SK-N-SH treated with all-trans-retinoic acid at 6 μM for 48 hours (cell line): ENCODE data around the gene SDK2.

Experiments
- ATAC-seq: fragments of 200-7000 bp; cut with Tn5 transposase; 3 replicates; pipeline ENCODE4 v1.9.1; 2020; ENCODE audit warnings: mild to moderate bottlenecking, moderate library complexity
- ARNTL ChIP-seq: fragments of 450-650 bp; formaldehyde crosslinking; IDR thresholded peaks from 2 replicates; pipeline ENCODE4 v1.5.0; 2020; ENCODE audit warnings: low read depth, mild to moderate bottlenecking, moderate library complexity, borderline replicate concordance
- BACH2 ChIP-seq: fragments of 250-450 bp; sonication (Bioruptor Pico); IDR thresholded peaks from 2 replicates; pipeline ENCODE4 v1.9.0; 2021; ENCODE audit warnings: mild to moderate bottlenecking, borderline replicate concordance
- CSDC2 ChIP-seq: fragments of 250-450 bp; sonication (Bioruptor Pico); IDR thresholded peaks from 2 replicates; pipeline ENCODE4 v1.5.0; 2020; ENCODE audit warnings: mild to moderate bottlenecking, moderate library complexity
- CSRNP3 ChIP-seq: fragments of 250-450 bp; sonication (Bioruptor Pico); IDR thresholded peaks from 2 replicates; pipeline ENCODE4 v1.5.1; 2021; ENCODE audit warnings: mild to moderate bottlenecking, moderate library complexity
- ESRRG ChIP-seq: fragments of 250-450 bp; sonication (Bioruptor Pico); IDR thresholded peaks from 2 replicates; pipeline ENCODE4 v1.6.1; 2021; ENCODE audit warnings: mild to moderate bottlenecking
- GLIS3 ChIP-seq: fragments of 250-450 bp; sonication (Bioruptor Pico); IDR thresholded peaks from 2 replicates; pipeline ENCODE4 v1.5.0; 2020; ENCODE audit warnings: mild to moderate bottlenecking, moderate library complexity
- ISL1 ChIP-seq: fragments of 250-450 bp; sonication (Bioruptor Pico); IDR thresholded peaks from 2 replicates; pipeline ENCODE4 v2.1.2; 2022; ENCODE audit warnings: mild to moderate bottlenecking, moderate library complexity
- OSR1 ChIP-seq: fragments of 250-450 bp; sonication (Bioruptor Pico); IDR thresholded peaks from 2 replicates; pipeline ENCODE4 v1.8.0; 2022; ENCODE audit warnings: moderate library complexity, mild to moderate bottlenecking, inconsistent platforms
- PPARA ChIP-seq: fragments of 250-450 bp; sonication (Bioruptor Pico); IDR thresholded peaks from 2 replicates; pipeline ENCODE4 v1.5.0; 2020; ENCODE audit warnings: mild to moderate bottlenecking, borderline replicate concordance
- RARB ChIP-seq: fragments of 250-450 bp; sonication (Bioruptor Pico); IDR thresholded peaks from 2 replicates; pipeline ENCODE4 v1.8.0; 2021; ENCODE audit warnings: mild to moderate bottlenecking, moderate library complexity
- SNAI2 ChIP-seq: fragments of 250-450 bp; sonication (Bioruptor Pico); IDR thresholded peaks from 2 replicates; pipeline ENCODE4 v1.5.0; 2020; ENCODE audit warnings: mild to moderate bottlenecking, moderate library complexity
- TCF4 ChIP-seq: fragments of 250-450 bp; sonication (Bioruptor Pico); IDR thresholded peaks from 2 replicates; pipeline ENCODE4 v1.8.0; 2021; ENCODE audit warnings: mild to moderate bottlenecking, moderate library complexity, borderline replicate concordance
- TOX ChIP-seq: fragments of 250-450 bp; sonication (Bioruptor Pico); IDR thresholded peaks from 2 replicates; pipeline ENCODE4 v1.8.0; 2021; ENCODE audit warnings: mild to moderate bottlenecking, moderate library complexity, borderline replicate concordance
- TSHZ2 ChIP-seq: fragments of 250-450 bp; sonication (Bioruptor Pico); IDR thresholded peaks from 2 replicates; pipeline ENCODE4 v1.5.0; 2020; ENCODE audit warnings: mild to moderate bottlenecking, moderate library complexity
- ZC3H10 ChIP-seq: fragments of 250-450 bp; sonication (Bioruptor Pico); IDR thresholded peaks from 2 replicates; pipeline ENCODE4 v1.5.1; 2021; ENCODE audit warnings: mild to moderate bottlenecking, moderate library complexity
- ZFP3 ChIP-seq: fragments of 250-450 bp; sonication (Bioruptor Pico); IDR thresholded peaks from 2 replicates; pipeline ENCODE4 v1.5.0; 2020; ENCODE audit warnings: mild to moderate bottlenecking, moderate library complexity
- ZFP30 ChIP-seq: fragments of 450-650 bp; formaldehyde crosslinking; IDR thresholded peaks from 2 replicates; pipeline ENCODE4 v1.5.0; 2022; ENCODE audit warnings: mild to moderate bottlenecking, moderate library complexity
- ZNF565 ChIP-seq: fragments of 450-650 bp; formaldehyde crosslinking; conservative IDR thresholded peaks from 2 replicates; pipeline ENCODE4 v1.5.0; 2020; ENCODE audit warnings: low read depth, mild to moderate bottlenecking, moderate library complexity
- ZNF70 ChIP-seq: fragments of 450-650 bp; formaldehyde crosslinking; IDR thresholded peaks from 2 replicates; pipeline ENCODE4 v1.5.0; 2020; ENCODE audit warnings: mild to moderate bottlenecking, moderate library complexity
- ZNF8 ChIP-seq: fragments of 450-650 bp; formaldehyde crosslinking; IDR thresholded peaks from 2 replicates; pipeline ENCODE4 v1.5.0; 2020; ENCODE audit warnings: mild to moderate bottlenecking, moderate library complexity
- TF ChIP-seq, protein P1 (sequence below): fragments of 250-450 bp; sonication (Bioruptor Pico); IDR thresholded peaks from 2 replicates; pipeline ENCODE4 v1.8.0; 2021; ENCODE audit warnings: low read depth, mild to moderate bottlenecking, moderate library complexity, borderline replicate concordance
- TF ChIP-seq, protein P2 (sequence below): fragments of 250-450 bp; sonication (Bioruptor Pico); IDR thresholded peaks from 2 replicates; pipeline ENCODE4 v1.5.1; 2020; ENCODE audit warnings: low read depth, mild to moderate bottlenecking, moderate library complexity

Gene SDK2

DNA sequence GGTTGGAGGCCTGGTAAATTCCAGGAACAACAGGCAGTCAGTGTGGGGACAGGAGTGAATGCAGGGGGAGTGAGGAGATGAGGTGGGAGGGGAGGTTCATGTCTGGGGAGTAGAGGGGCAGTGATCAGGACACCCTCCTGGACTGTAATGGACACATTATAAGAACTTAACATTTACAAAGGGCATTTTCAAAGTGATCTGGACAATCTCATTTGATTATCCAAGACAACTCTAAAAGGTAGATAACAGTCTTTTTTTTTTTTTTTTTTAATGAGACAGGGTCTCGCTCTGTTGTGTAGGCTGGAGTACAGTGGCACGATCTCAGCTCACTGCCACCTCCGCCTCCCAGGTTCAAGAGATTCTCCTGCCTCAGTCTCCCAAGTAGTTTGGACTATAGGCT, 5.7 kb downstream of the SDK2 start:
- no peak for ATAC-seq
- TF ChIP-seq, protein P1, sequence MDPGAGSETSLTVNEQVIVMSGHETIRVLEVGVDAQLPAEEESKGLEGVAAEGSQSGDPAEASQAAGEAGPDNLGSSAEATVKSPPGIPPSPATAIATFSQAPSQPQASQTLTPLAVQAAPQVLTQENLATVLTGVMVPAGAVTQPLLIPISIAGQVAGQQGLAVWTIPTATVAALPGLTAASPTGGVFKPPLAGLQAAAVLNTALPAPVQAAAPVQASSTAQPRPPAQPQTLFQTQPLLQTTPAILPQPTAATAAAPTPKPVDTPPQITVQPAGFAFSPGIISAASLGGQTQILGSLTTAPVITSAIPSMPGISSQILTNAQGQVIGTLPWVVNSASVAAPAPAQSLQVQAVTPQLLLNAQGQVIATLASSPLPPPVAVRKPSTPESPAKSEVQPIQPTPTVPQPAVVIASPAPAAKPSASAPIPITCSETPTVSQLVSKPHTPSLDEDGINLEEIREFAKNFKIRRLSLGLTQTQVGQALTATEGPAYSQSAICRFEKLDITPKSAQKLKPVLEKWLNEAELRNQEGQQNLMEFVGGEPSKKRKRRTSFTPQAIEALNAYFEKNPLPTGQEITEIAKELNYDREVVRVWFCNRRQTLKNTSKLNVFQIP: no peak
- TF ChIP-seq TOX (CRISPR knock-in tag): no peak
- no peak for TF ChIP-seq ESRRG (CRISPR knock-in tag)
- no peak for TF ChIP-seq ZNF565
- no peak for TF ChIP-seq GLIS3 (CRISPR knock-in tag)
- TF ChIP-seq ISL1 (CRISPR knock-in tag): no peak
- TF ChIP-seq RARB (CRISPR knock-in tag): no peak
- TF ChIP-seq SNAI2 (CRISPR knock-in tag): no peak
- TF ChIP-seq ZFP3 (CRISPR knock-in tag): no peak
- no peak for TF ChIP-seq OSR1 (CRISPR knock-in tag)
- TF ChIP-seq CSDC2 (CRISPR knock-in tag): no peak
- TF ChIP-seq ARNTL (CRISPR knock-in tag): no peak
- TF ChIP-seq ZC3H10: no peak
- TF ChIP-seq PPARA (CRISPR knock-in tag): no peak
- no peak for TF ChIP-seq ZNF70 (CRISPR knock-in tag)

DNA sequence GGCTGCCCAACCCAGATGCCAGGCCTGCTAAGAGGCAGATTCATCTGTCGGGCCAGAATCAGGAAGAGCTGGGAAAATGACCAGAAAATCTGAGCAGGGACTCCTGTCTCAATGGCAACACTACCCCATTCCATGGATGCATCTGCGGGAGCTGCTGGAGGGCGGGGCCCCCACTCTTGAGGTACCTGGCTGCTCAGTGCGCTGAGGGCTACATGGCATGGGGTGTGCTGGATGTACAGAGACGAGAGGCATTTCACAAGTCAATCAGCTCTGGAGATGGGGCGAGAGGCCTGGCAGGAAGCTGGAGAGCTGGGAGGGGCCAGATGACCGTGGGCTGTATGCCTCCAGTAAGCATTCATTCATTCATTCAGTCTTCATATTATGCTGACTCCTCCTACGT, 6.4 kb downstream of the SDK2 start:
- no peak for ATAC-seq

DNA sequence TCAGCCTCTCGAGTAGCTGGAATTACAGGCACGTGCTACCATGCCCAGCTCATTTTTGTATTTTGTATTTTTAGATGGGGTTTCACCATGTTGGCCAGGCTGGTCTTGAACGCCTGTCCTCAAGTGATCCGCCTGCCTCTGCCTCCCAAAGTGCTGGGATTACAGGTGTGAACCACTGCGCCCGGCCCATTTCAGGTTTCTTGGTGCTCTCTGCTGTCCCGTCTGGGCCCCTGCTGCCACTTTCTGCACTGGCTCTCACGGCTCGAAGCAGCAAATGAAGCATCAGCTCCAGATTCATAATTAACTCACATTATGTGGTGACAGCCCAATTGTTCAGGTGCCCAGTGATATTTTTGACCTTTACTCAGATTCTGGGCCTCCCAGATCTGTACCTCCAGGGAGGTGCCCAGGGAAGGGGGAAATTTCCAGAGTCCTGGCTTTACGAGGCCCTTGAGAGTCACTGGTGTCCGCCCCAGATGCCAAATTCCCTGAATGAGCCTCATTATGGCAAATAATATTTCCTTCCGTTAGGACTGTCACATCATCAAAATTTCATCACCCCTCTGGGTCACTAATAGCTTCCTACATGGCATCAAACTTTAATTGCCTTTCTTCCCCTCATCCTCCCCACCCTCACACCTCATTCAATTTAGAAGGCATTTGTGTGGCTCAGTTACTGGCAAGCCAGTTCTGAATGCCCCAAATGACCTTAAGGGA, 9.0 kb downstream of the SDK2 start:
- ATAC-seq: no peak
- TF ChIP-seq CSDC2 (CRISPR knock-in tag) (no peak), ISL1 (CRISPR knock-in tag) (no peak), TCF4 (CRISPR knock-in tag) (no peak), CSRNP3 (CRISPR knock-in tag) (no peak), TSHZ2 (CRISPR knock-in tag) (no peak)
- TF ChIP-seq, protein P2, sequence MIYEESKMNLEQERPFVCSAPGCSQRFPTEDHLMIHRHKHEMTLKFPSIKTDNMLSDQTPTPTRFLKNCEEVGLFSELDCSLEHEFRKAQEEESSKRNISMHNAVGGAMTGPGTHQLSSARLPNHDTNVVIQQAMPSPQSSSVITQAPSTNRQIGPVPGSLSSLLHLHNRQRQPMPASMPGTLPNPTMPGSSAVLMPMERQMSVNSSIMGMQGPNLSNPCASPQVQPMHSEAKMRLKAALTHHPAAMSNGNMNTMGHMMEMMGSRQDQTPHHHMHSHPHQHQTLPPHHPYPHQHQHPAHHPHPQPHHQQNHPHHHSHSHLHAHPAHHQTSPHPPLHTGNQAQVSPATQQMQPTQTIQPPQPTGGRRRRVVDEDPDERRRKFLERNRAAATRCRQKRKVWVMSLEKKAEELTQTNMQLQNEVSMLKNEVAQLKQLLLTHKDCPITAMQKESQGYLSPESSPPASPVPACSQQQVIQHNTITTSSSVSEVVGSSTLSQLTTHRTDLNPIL (CRISPR knock-in tag): no peak

More for the DNA sequence above, 6.4 kb downstream of the SDK2 start:
- TF ChIP-seq BACH2 (CRISPR knock-in tag) (no peak), ZNF70 (CRISPR knock-in tag) (no peak), CSRNP3 (CRISPR knock-in tag) (no peak), ESRRG (CRISPR knock-in tag) (no peak), ARNTL (CRISPR knock-in tag) (no peak), ISL1 (CRISPR knock-in tag) (no peak), ZNF8 (CRISPR knock-in tag) (no peak), ZC3H10 (no peak), TCF4 (CRISPR knock-in tag) (no peak), TSHZ2 (CRISPR knock-in tag) (no peak), ZFP30 (no peak), SNAI2 (CRISPR knock-in tag) (no peak)
